ENCODE measurements around the gene FRMD6. TPM values are rescaled to one million over a fixed set of nuclear protein-coding genes. Genes with fewer than 3 reads are reported as not detected.

The FRMD6 gene
- total RNA-seq, 1 experiment from 2014 or later = 9.6 TPM

GRCh38 chr14:51682411-51682810 lies 30.7 kb downstream of the FRMD6 start:
- H2BK15ac ChIP-seq (ENCODE audit: low read depth, low read length) = no peak overlapping the region
- H2BK5ac ChIP-seq (ENCODE audit: insufficient read length, low read length) = no peak overlapping the region
- H4K20me1 ChIP-seq (ENCODE audit: control insufficient read depth, insufficient read depth, insufficient read length) = no peaks in the 10 kb centered on the region
- H3K27me3 ChIP-seq (ENCODE audit: insufficient read depth, low read length) = no peaks in the 10 kb centered on the region
- no peak for DNase-seq
- no peak overlapping the region for H3K9ac ChIP-seq (ENCODE audit: extremely low read depth, insufficient read length, low read length)
- H3K79me2 ChIP-seq (ENCODE audit: insufficient read depth, low read length) = no peaks in the 10 kb centered on the region
- H4K8ac ChIP-seq (replicated peaks; ENCODE audit: insufficient read length, low read depth, low read length) = no peak overlapping the region
- TF ChIP-seq, protein P1, sequence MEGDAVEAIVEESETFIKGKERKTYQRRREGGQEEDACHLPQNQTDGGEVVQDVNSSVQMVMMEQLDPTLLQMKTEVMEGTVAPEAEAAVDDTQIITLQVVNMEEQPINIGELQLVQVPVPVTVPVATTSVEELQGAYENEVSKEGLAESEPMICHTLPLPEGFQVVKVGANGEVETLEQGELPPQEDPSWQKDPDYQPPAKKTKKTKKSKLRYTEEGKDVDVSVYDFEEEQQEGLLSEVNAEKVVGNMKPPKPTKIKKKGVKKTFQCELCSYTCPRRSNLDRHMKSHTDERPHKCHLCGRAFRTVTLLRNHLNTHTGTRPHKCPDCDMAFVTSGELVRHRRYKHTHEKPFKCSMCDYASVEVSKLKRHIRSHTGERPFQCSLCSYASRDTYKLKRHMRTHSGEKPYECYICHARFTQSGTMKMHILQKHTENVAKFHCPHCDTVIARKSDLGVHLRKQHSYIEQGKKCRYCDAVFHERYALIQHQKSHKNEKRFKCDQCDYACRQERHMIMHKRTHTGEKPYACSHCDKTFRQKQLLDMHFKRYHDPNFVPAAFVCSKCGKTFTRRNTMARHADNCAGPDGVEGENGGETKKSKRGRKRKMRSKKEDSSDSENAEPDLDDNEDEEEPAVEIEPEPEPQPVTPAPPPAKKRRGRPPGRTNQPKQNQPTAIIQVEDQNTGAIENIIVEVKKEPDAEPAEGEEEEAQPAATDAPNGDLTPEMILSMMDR (conservative IDR thresholded peaks at IDR 0.05) = no peak
- no peak overlapping the region for H2AFZ ChIP-seq (ENCODE audit: low read length)
- H3K9me3 ChIP-seq (ENCODE audit: control insufficient read depth, low read depth, low read length) = no peaks in the 10 kb centered on the region
- no peak overlapping the region for H2BK120ac ChIP-seq (ENCODE audit: low read depth, low read length, poor library complexity, severe bottlenecking)
- H3K4me3 Mint-ChIP-seq = no peak overlapping the region
- no peaks in the 10 kb centered on the region for H3K4me1 ChIP-seq (ENCODE audit: insufficient read depth, low read length)
- H2AK5ac ChIP-seq (ENCODE audit: insufficient read length, low read length) = no peak overlapping the region
- H3K9me3 Mint-ChIP-seq = no peaks in the 10 kb centered on the region; a peak in 1 of 5 replicates
- no peak overlapping the region for H2BK20ac ChIP-seq (ENCODE audit: low read depth, low read length, poor library complexity, severe bottlenecking)
- no peak overlapping the region for H3T11ph ChIP-seq (ENCODE audit: low read length)
- H3K79me1 ChIP-seq (ENCODE audit: insufficient read depth, low read depth, low read length, poor library complexity, severe bottlenecking) = no peaks in the 10 kb centered on the region
- H3K18ac ChIP-seq (ENCODE audit: insufficient read length, low read depth, low read length) = no peak overlapping the region
- H3K36me3 Mint-ChIP-seq (ENCODE audit: insufficient read depth in 1 of 3, low read depth in 3 of 3) = no peaks in the 10 kb centered on the region
- H3K27me3 Mint-ChIP-seq (ENCODE audit: low read depth) = no peaks in the 10 kb centered on the region
- H3K56ac ChIP-seq (ENCODE audit: insufficient read length, low read depth, low read length) = no peak overlapping the region
- H4K5ac ChIP-seq (ENCODE audit: insufficient read length, low read depth, low read length) = no peak overlapping the region
- 0 out of 4 replicates have a peak, but pooled peaks cover 0 to 2% of the 10 kb centered on the region in 2 experiments for H3K4me1 Mint-ChIP-seq
- H2BK12ac ChIP-seq (ENCODE audit: insufficient read length, low read depth, low read length) = no peak overlapping the region
- no peak overlapping the region; the same call in 1 of the 2 replicates for H3K14ac ChIP-seq (ENCODE audit: insufficient read depth, low read length)
- H3K23me2 ChIP-seq (ENCODE audit: insufficient read length, low read depth, low read length, poor library complexity, severe bottlenecking) = no peaks in the 10 kb centered on the region
- no peak overlapping the region for H3K4ac ChIP-seq (ENCODE audit: low read depth, low read length)
- H4K91ac ChIP-seq (ENCODE audit: insufficient read length, low read depth, low read length) = no peak overlapping the region
- WGBS (ENCODE audit: extremely low coverage, insufficient read length, low lambda C conversion rate) = no CpG with 5 or more reads among the region's 1 CpG
- no peak overlapping the region for H3K4me2 ChIP-seq (ENCODE audit: insufficient read depth, insufficient read length, low read length)
- H3K23ac ChIP-seq (ENCODE audit: insufficient read length, low read depth, low read length) = no peak overlapping the region
- H3K27ac ChIP-seq (ENCODE audit: insufficient read length, low read depth, low read length) = no peak overlapping the region
- no peak overlapping the region; a peak in 1 of 7 replicates for H3K27ac Mint-ChIP-seq

All from H9 (cell line).